Esophagus muscularis mucosa (tissue), 4 donors: ENCODE results near the gene UBL4A. TPM values are rescaled to one million over a fixed set of nuclear protein-coding genes. Genes with fewer than 3 reads are reported as not detected.

Source experiments
- DNase-seq: peaks from one replicate; pipeline ENCODE4 v3.0.0-alpha.2; 2017; ENCODE audit errors: extremely low spot score
- H3K27ac ChIP-seq, 4 donors: fragments of 200-600 bp; sonication (generic); replicated peaks in 1 of 4; 1 replicate in 3 of 4; 2 replicates in 1 of 4; pipeline ENCODE4 v1.5.1; 2016 to 2019; ENCODE audit warnings: mild to moderate bottlenecking in 1 of 4
- H3K27me3 ChIP-seq, 4 donors: fragments of 200-600 bp; sonication (generic); one replicate each; pipeline versions ENCODE4 v1.5.1 to v1.6.0; 2016 to 2019
- H3K36me3 ChIP-seq, 4 donors: fragments of 200-600 bp; sonication (generic); one replicate each; pipeline ENCODE4 v1.5.1; 2016 to 2019
- H3K4me1 ChIP-seq, 4 donors: fragments of 200-600 bp; sonication (generic); one replicate each; pipeline ENCODE4 v1.5.1; 2016 to 2019
- H3K4me3 ChIP-seq, 4 donors: fragments of 200-600 bp; sonication (generic); 1 replicate in 2 of 4; 2 replicates in 2 of 4; pipeline ENCODE4 v1.5.1; 2016 to 2019; ENCODE audit warnings: mild to moderate bottlenecking in 4 of 4, moderate library complexity in 1 of 4
- H3K9me3 ChIP-seq, 4 donors: fragments of 200-600 bp; sonication (generic); 1 replicate in 3 of 4; 2 replicates in 1 of 4; pipeline ENCODE4 v1.5.1; 2016 to 2019
- CTCF ChIP-seq, 3 experiments: fragments of 200-600 bp in 2 of 3; fragments of 450-650 bp in 1 of 3; sonication (generic) in 2 of 3; IDR thresholded peaks; one replicate each; pipeline ENCODE4 v1.5.1; 2017 to 2019; ENCODE audit warnings: antibody characterized with exemption in 3 of 3, mild to moderate bottlenecking in 2 of 3, moderate library complexity in 1 of 3
- EP300 ChIP-seq: sonication (generic); formaldehyde crosslinking; IDR thresholded peaks from one replicate; pipeline ENCODE4 v1.6.1; 2017; ENCODE audit warnings: antibody characterized with exemption
- POLR2A ChIP-seq: fragments of 450-650 bp; IDR thresholded peaks from one replicate; pipeline ENCODE4 v1.6.1; 2017; ENCODE audit warnings: antibody characterized with exemption, moderate library complexity, mild to moderate bottlenecking, low read depth
- POLR2AphosphoS5 ChIP-seq, 2 donors: sonication (generic); formaldehyde crosslinking; IDR thresholded peaks; one replicate each; pipeline ENCODE4 v1.6.1; 2017; ENCODE audit warnings: antibody characterized with exemption in 2 of 2
- WGBS: methylation state at CpG from one replicate; pipeline ENCODE4 v1.1.5; 2018; 5-methylcytosine and 5-hydroxymethylcytosine counted together
- intact Hi-C: fragments of 100-400 bp; cut with DNase I; formaldehyde crosslinking; loops from one replicate; pipeline ENCODE4 v1.15.1; 2023
- total RNA-seq, 4 donors: library from RNA; depleted of rRNA; stranded (reverse); fragments of >200 nt; gene quantifications; one replicate each; pipeline versions ENCODE4 v1.1.0 to v1.2.1, GENCODE V29; 2016

The UBL4A gene
- total RNA-seq, 4 donors from 2014 or later: 41.7 to 75.8 (median 57.9) TPM

GRCh38 chrX:154436983-154437752 lies 49.2 kb downstream of the UBL4A start, which contains the start of gene GDI1:
Gene GDI1, plus strand, starts transcription at chrX:154437154. Its CDS starts 101 bp downstream, at chrX:154437255.
- Histone ChIP-seq H3K27ac (peak within 1 kb of the TSS; percentile 88 to 91 (median 90)), H3K36me3 (peaks cover under 1 to 66% (median 61%) of the 10 kb centered on the region in 4 donors), H3K4me3 (peak within 1 kb of the TSS; percentile 68 to 84 (median 74)), H3K9me3 (no peaks in the 10 kb centered on the region), H3K27me3 (no peaks in the 10 kb centered on the region), H3K4me1 (peaks cover 7 to 24% (median 22%) of the 10 kb centered on the region in 4 donors)
- TF ChIP-seq EP300 (no peak), POLR2A (peak; percentile 22), CTCF (IDR thresholded peaks at IDR 0.05) (no peak), POLR2AphosphoS5 (IDR thresholded peaks at IDR 0.05) (peak; percentile 49 to 75)
- intact Hi-C loops: loop anchor here (5.0 kb wide), 1 partner anchor 50 kb away; the partner anchor contains the start of gene UBL4A
- DNase-seq: no peak
- 32% methylated on average over 37 of the region's 93 CpGs for WGBS

- peaks cover 7 to 24% (median 22%) of the 10 kb centered on the region in 4 donors for H3K4me1 ChIP-seq
- no peaks in the 10 kb centered on the region for H3K27me3 ChIP-seq
- TF ChIP-seq EP300 (no peak), POLR2AphosphoS5 (IDR thresholded peaks at IDR 0.05) (no peak), POLR2A (no peak), CTCF (IDR thresholded peaks at IDR 0.05) (no peak)
- peak overlapping the region; percentile 68 to 84 (median 74) for H3K4me3 ChIP-seq
- no peaks in the 10 kb centered on the region for H3K9me3 ChIP-seq
- intact Hi-C loops: loop anchor here (5.0 kb wide), 1 partner anchor 51 kb away; the partner anchor contains the start of gene UBL4A
- peaks cover 0 to 66% (median 59%) of the 10 kb centered on the region in 4 donors for H3K36me3 ChIP-seq
- no peak for DNase-seq
- 23% methylated on average over 23 of the region's 78 CpGs for WGBS
- H3K27ac ChIP-seq: peak overlapping the region; percentile 88 to 91 (median 90)
Observed at GRCh38 chrX:154436374-154436982, 49.9 kb downstream of the UBL4A start.

- H3K27me3 ChIP-seq: no peaks in the 10 kb centered on the region
- intact Hi-C loops: loop anchor here (5.0 kb wide), 1 partner anchor 52 kb away; the partner anchor contains the start of gene UBL4A
- no peak overlapping the region for H3K4me3 ChIP-seq
- whole genome bisulfite sequencing: 93% methylated on average over 16 of the region's 19 CpGs
- H3K27ac ChIP-seq: peak overlapping the region in 1 of 4 donors; percentile 88
- peaks cover 0 to 56% (median 47%) of the 10 kb centered on the region in 4 donors for H3K36me3 ChIP-seq
- no peaks in the 10 kb centered on the region for H3K9me3 ChIP-seq
- no peak for DNase-seq
- TF ChIP-seq CTCF (IDR thresholded peaks at IDR 0.05) (no peak), POLR2AphosphoS5 (IDR thresholded peaks at IDR 0.05) (no peak), EP300 (no peak), POLR2A (no peak)
- H3K4me1 ChIP-seq: peaks cover 12 to 33% (median 30%) of the 10 kb centered on the region in 4 donors
Observed at GRCh38 chrX:154435171-154435733, 51.2 kb downstream of the UBL4A start.

GRCh38 chrX:154434394-154435168 lies 51.8 kb downstream of the UBL4A start:
- peaks cover 0 to 49% (median 42%) of the 10 kb centered on the region in 4 donors for H3K36me3 ChIP-seq
- no peaks in the 10 kb centered on the region for H3K9me3 ChIP-seq
- no peak for TF ChIP-seq EP300
- TF ChIP-seq POLR2AphosphoS5 (IDR thresholded peaks at IDR 0.05): no peak
- TF ChIP-seq POLR2A: no peak
- no peak for TF ChIP-seq CTCF (IDR thresholded peaks at IDR 0.05)
- 71% methylated on average over 7 of the region's 7 CpGs for WGBS
- H3K4me1 ChIP-seq: peaks cover 13 to 40% (median 34%) of the 10 kb centered on the region in 4 donors
- intact Hi-C loops: loop anchor here (5.0 kb wide), 1 partner anchor 53 kb away; the partner anchor contains the start of gene UBL4A
- H3K27ac ChIP-seq: no peak overlapping the region
- no peak overlapping the region for H3K4me3 ChIP-seq
- no peak for DNase-seq
- H3K27me3 ChIP-seq: no peaks in the 10 kb centered on the region
